Measurements from ENCODE around the gene EEF1B2. TPM values are rescaled to one million over a fixed set of nuclear protein-coding genes. Genes with fewer than 3 reads are reported as not detected.

The EEF1B2 gene
- total and polyA plus RNA-seq, 2 of the 13 experiments (the other 11 are each of a cell fraction or from before 2014, with no cell fraction given), result 1,284 to 1,731 TPM

- TF ChIP-seq ZNF558 (CRISPR knock-in tag; IDR thresholded peaks at IDR 0.05; ENCODE audit: borderline replicate concordance) (no peak), ZNF704 (CRISPR knock-in tag; IDR thresholded peaks at IDR 0.05; ENCODE audit: borderline replicate concordance) (no peak), ZBTB4 (CRISPR knock-in tag; IDR thresholded peaks at IDR 0.05; ENCODE audit: borderline replicate concordance) (no peak), ZNF121 (CRISPR knock-in tag; IDR thresholded peaks at IDR 0.05) (no peak), ZBTB7B (CRISPR knock-in tag; IDR thresholded peaks at IDR 0.05) (no peak), HBP1 (CRISPR knock-in tag; IDR thresholded peaks at IDR 0.05; ENCODE audit: low read depth) (no peak), ZNF33B (CRISPR knock-in tag; IDR thresholded peaks at IDR 0.05) (0 out of 2 replicates have a peak, but pooled peaks have one; percentile 30), TBX3 (IDR thresholded peaks at IDR 0.05; ENCODE audit: borderline replicate concordance) (no peak), BHLHE40 (IDR thresholded peaks at IDR 0.05; ENCODE audit: low read length) (no peak), ZNF614 (CRISPR knock-in tag; IDR thresholded peaks at IDR 0.05; ENCODE audit: borderline replicate concordance) (no peak), ZNF224 (CRISPR knock-in tag; IDR thresholded peaks at IDR 0.05) (no peak), CBX5 (CRISPR knock-in tag; IDR thresholded peaks at IDR 0.05; ENCODE audit: borderline replicate concordance) (no peak), CSRNP2 (CRISPR knock-in tag; conservative IDR thresholded peaks at IDR 0.05; ENCODE audit: low read depth) (no peak), ZNF83 (CRISPR knock-in tag; IDR thresholded peaks at IDR 0.05; ENCODE audit: borderline replicate concordance) (no peak), ELF4 (CRISPR knock-in tag; IDR thresholded peaks at IDR 0.05; ENCODE audit: borderline replicate concordance) (no peak), PHF8 (CRISPR knock-in tag; IDR thresholded peaks at IDR 0.05) (no peak), GLMP (CRISPR knock-in tag; IDR thresholded peaks at IDR 0.05; ENCODE audit: borderline replicate concordance) (no peak), ZFP36 (IDR thresholded peaks at IDR 0.05; ENCODE audit: borderline replicate concordance, low read depth, low read length, partially characterized antibody) (no peak), HCFC1 (IDR thresholded peaks at IDR 0.05; ENCODE audit: low read depth, low read length) (no peak)
Measured at GRCh38 chr2:206163251-206163880, 3.7 kb downstream of the EEF1B2 start (continued).
